Neural progenitor cell (in vitro differentiated cells): ENCODE measurements around the gene CALCR.

Experiments used
- CTCF ChIP-seq: fragments of 200-600 bp; sonication (generic); IDR thresholded peaks from 2 replicates; pipeline ENCODE4 v1.5.1; 2017; ENCODE audit warnings: antibody characterized with exemption, mild to moderate bottlenecking
- EZH2 ChIP-seq: fragments of 200-600 bp; sonication (generic); IDR thresholded peaks from 2 replicates; pipeline ENCODE4 v1.6.1; 2017; ENCODE audit warnings: antibody characterized with exemption, mild to moderate bottlenecking, moderate library complexity
- EZH2phosphoT487 ChIP-seq: fragments of 200-600 bp; sonication (generic); IDR thresholded peaks from 2 replicates; pipeline ENCODE4 v1.6.1; 2017; ENCODE audit warnings: antibody characterized with exemption

- TF ChIP-seq CTCF, result no peak
- TF ChIP-seq EZH2, result no peak
- TF ChIP-seq EZH2phosphoT487, result no peak
These were observed 267 bp downstream of the CALCR start for GRCh38 chr7:93574269-93574645.
